ENCODE results near the gene OGDH.

DNA sequence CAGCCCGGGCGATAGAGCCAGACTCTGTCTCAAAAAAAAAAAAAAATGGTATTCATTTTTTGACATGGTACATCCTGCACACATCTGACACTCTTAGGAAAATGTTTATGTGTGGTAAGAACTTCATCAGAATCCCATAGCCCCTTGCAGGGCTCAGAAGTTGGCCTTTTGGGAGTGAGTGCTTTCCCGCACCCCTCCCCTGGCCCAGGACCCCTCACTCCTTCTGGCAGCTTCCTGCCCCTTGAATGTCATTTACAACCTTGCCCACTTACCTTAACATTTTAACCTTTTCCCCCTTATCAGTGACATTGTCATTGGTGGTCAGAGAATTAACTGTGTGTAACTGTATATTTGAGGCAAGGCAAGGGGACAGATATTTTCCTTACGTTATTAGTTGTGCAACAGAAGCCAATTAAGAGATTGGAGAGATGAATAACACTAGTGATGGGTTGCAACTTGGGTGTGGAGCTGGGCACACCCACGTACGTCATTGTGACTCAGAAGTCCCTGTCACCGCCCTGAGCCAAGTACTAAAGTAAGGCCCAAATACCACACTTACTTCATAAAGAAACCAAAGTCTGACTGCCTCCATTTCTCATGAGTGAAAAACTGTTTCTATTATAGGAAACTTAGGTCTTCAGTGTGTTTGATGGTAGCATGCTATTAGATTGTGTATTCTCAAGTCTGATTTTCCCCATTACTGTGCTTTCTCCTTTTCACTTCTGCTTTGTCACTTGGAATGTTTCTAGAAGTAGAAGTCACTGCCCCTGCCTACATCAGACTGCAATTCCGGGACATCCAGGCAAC lies 31.6 kb downstream of the OGDH start:
- TF ChIP-seq, protein P1, sequence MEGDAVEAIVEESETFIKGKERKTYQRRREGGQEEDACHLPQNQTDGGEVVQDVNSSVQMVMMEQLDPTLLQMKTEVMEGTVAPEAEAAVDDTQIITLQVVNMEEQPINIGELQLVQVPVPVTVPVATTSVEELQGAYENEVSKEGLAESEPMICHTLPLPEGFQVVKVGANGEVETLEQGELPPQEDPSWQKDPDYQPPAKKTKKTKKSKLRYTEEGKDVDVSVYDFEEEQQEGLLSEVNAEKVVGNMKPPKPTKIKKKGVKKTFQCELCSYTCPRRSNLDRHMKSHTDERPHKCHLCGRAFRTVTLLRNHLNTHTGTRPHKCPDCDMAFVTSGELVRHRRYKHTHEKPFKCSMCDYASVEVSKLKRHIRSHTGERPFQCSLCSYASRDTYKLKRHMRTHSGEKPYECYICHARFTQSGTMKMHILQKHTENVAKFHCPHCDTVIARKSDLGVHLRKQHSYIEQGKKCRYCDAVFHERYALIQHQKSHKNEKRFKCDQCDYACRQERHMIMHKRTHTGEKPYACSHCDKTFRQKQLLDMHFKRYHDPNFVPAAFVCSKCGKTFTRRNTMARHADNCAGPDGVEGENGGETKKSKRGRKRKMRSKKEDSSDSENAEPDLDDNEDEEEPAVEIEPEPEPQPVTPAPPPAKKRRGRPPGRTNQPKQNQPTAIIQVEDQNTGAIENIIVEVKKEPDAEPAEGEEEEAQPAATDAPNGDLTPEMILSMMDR (conservative IDR thresholded peaks at IDR 0.05; ENCODE audit: low read depth, low read length) = no peak
- TF ChIP-seq POLR2A (IDR thresholded peaks at IDR 0.05; ENCODE audit: low read depth, low read length) (0 out of 2 replicates have a peak, but pooled peaks have one; percentile 23), BHLHE40 (IDR thresholded peaks at IDR 0.05; ENCODE audit: low read depth, low read length) (peak; percentile 69), RFX5 (IDR thresholded peaks at IDR 0.05; ENCODE audit: low read depth, low read length) (no peak), CEBPB (IDR thresholded peaks at IDR 0.05; ENCODE audit: low read depth, low read length) (peak; percentile 98)

Data from IMR-90 (cell line).